ENCODE measurements around the gene RAB3C.

RAB3C gene

DNA sequence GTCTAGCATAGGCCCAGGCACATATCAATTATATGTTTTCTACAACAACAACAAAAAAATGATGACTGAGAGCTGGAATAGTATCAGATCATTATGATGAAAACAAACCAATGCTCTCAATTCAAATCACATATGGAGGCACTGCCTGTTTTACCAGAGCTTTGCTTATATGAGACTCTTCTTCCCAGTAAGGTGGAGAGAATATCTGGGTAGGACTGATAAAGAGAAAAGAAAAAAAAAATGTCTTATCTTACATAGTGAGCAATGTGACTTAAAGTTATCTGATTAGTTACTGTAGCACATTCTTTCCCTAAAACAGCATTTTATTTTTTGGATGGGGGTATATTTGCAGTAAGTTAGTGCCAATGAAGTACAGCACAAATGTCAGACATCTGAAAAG, 154.8 kb downstream of the RAB3C start:
- no peak for DNase-seq

DNA sequence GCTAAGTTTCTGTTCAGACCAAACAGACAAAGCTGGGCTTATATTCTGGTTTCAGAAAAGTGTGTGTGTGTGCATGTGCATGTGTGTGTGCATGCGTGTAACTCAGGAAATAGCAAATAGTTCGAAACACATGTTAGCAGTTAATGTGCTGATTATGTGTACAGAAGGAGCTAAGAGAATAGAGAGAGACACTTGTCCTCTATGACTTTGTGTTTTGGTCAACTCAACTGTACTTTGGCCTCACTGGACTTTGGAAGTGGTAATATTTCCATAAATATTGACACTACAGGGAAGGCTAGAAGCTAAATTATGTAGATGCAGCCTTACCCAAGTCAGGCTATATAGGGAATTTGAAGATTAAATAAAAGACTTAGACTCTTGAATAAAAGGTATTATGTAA, 155.5 kb downstream of the RAB3C start:
- DNase-seq, result no peak

DNA sequence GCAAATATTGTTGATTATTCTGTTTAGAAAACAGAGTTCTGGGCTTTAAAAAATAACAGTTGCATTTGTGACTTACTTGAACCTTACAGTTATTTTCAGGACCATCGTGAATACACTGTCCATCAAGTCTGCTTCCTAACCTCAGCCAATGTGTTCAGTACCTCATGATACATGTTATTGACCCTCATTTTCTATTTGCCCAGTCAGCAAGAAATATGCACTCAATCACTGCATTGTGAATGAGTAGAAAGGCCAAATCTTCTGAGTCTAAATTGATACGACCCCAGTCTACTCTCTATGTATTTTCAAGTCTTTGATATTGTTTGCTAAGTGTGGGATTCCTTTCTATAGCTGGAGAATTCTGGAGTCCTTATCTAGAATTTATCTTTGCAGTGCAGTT, 156.2 kb downstream of the RAB3C start:
- DNase-seq, result no peak

DNA sequence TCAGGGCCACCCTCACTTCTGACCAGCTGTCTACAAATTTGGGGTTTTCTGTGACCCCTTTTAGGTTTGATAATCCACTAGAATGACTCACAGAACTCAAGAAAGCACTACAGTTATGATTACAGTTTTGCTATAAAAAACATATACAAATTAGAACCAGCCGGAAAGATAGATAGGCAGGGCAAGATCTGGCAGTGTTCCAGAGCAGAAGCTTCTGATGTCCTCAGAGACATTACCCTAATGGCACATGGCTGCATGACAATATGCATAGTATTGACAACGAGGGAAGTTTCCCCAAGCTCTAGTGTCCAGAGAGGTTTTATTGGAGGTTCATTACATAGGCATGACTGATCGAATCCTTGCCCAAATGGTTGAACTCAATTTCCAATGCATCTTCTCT, 158.1 kb downstream of the RAB3C start:
- DNase-seq, result no peak

DNA sequence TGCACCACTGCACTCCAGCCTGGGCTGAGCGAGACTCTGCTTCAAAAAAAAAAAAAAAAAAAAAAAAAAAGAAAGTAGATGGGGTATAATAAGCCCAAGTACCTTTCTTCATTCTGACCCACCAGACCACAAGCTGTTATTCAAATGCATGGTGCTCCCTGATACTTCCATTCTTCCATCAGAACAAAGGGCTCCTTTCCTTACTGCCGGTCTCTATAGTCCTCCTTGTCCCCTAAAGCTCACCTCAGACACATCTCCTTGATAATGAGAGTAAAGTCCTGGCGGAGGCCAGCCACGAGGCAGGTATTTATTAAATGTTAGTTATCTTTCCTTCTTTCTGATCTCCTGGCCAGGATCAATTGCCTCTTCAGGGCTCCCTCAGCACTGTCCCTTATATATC, 162.5 kb downstream of the RAB3C start:
- DNase-seq, result no peak

DNA sequence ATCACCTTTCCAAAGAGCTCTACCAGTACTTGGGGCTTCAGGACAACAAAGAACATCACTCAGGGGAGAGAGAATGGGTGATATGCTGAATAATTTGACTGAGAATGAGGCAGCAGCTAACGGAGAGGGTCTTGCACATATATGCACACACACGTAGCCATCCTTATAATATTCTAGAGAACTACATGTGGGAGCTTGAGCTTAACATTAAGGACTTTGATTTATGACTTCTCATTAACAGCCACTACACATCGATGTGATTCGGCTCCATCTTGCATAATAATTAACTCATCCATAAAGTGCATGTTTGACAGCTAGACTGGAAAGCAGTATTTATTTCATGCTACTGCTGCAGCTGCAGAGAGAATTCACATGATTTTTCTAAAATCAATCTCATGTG, 163.4 kb downstream of the RAB3C start:
- DNase-seq, result no peak

DNA sequence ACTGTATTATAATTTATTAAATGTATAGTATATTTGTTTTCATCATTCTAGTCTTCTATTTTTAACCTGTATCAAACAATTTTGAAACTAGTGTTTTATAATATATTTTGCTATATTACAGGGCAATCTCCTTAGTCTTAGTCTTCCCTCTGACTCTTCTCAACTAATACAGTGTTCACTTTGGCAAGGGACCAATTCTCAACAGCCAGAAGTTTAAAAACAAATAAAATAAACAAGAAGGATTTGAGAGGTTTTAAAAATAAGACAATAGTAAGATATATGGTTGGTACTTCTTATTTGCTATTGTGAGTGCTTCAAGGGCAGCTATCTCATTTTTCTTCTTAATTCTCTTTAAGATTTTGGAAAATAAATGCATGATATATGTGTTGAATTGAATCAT, 167.2 kb downstream of the RAB3C start:
- DNase-seq, result no peak

DNA sequence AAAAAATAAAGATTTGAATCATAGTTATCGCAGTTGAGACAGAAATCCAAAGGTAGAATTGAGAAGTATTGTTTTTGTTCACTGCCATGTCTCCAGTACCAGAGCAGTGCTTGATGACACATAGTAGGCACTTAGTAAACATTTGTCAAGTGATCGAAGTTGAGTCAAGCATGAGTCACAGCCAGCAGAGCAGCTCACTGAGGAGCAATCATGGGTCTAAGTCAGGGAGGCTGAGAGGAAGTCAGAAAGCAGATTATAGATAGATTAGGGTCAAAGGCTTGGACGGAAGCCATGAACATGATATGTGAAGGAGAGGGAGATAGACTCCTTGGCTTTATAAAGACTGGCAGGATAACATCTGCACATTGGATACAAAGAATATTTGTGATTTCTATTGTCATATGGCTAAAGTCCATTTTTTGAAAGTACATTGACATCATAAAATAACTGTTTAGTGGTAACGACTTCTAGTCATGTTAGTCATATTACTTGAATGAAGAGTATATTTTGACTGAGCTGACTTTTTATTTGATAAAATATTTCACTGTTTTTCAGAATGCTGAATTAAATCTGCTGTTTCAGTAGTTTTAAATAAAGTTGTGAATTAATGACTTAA, 168.5 kb downstream of the RAB3C start:
- no peak for DNase-seq

DNA sequence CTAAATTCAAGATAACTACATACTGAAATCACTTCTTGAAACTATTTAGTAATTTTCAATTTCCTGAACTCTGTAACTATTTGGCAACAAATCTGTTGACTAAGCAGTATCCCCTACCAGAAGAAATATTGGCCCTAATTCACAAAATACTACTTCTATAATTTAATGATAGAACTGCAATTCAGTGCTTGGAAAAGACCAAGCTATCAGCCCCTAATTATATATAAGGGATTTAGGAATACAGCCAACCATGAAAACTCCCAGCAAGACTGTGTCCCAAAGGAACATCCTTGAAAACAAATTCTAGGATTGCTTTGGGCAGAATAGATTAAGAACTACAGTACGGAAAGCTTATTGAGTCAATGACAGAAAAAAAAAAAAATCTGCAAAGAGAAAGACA, 169.2 kb downstream of the RAB3C start:
- no peak for DNase-seq

DNA sequence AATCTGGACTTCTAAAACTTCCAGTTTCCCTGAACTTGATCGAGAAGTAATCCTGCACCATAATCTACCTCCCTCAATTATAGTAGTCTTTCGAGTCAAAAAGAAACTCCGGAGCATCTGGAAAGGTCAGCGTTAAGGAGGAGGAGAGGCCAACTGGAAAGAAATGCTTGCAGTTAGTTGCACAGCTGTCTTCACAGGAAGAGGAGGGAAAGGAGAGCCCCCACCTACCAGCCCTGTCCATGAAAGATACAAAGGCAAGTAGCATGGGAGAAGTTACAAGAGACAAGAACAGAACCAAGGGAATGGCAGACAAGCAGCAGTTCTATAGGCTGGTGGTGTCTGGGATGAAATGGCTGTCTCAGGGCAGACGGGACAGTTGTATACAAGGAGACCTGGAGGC, 170.6 kb downstream of the RAB3C start:
- DNase-seq, result no peak

DNA sequence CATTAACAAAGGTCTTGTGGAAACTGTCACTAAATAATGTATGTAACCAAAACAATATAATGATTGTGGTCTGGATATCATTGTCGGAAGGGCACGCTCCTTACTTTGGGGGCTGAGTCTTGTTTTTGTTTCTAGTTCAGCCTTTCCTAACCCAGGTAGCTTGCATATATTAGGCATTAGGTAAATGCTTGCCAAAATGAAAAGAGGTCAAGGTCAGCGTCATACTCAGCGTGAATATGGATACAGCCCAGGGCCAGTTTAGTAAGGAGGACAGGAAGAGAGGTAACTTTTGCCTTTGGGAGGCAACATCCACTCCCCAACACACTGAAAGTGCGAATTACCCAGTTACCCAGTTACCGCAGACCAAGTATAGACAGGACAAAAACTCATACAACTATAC, 171.4 kb downstream of the RAB3C start:
- no peak for DNase-seq

DNA sequence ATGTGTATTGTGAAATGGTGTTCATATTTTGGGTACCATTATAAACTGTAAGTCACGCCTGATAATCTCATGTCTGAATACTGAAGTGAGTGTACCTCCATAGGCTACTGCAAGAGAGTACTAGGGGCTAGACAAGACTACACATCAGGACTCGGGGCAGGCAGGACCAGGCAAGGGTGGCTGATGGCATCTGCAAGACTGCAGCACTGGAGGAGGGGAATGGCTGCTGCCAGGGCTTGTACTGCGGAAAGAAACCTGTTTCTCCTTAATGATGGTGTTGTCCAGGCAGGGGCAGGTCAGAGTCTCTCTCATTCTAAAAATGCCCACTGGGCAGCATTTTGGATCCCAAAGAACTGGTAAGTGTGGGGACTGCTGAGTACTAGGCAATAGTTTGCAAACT, 172.5 kb downstream of the RAB3C start:
- DNase-seq, result no peak

DNA sequence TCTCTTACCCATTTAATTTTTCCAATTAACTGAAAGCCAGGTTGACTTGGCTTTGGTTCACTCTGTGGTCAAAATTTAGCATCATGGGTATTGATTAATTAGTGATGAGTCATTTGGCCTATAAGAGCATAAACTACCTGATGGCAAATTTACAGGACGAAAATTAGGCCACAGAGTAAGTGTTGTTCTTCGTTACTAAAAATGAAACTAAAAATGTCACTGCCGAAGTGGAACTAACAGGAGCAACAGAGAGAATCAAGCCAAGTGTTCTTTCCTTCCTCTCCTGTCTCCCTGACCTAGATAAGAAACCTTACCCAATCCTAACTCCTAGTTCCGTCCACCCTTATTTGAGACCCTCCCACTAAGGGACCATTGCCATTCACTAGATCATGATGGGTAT, 176.9 kb downstream of the RAB3C start:
- DNase-seq, result no peak

DNA sequence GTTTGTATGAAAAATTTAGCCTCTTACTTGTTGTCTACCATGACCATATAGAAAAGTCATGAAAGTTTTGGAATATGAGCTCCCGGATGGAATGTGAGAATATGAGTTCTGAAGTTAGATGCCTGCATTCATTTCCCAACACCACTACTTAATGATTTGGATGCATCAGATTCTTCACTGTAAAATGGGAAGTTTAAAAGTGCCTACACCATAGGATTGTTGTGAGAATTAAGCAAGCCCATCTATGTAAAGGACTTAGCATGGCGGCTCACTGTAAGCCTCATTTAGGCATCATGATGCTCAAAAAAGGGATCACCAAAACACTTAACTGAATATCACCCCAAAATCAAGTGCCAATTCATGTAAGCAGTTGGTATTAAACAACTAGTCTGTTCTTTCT, 177.3 kb downstream of the RAB3C start:
- DNase-seq, result no peak

DNA sequence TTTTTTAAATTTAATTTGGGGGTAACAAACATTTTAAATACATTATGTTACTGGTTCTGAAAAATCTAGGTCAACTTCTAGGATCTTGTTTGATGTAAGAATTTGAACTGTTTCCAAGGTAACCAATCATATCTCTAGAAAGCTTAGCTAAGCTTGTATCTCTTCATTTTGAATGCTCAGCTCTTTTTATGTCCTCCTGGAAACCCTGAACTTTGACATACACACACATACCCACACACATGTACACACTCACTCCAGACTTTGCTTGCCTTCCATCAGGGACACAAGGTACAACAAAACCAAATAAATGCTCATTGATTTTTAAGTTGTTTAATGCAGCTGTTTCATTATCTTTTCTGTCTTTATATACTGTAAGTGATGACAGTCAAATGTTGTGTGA, 178.5 kb downstream of the RAB3C start:
- DNase-seq, result no peak

DNA sequence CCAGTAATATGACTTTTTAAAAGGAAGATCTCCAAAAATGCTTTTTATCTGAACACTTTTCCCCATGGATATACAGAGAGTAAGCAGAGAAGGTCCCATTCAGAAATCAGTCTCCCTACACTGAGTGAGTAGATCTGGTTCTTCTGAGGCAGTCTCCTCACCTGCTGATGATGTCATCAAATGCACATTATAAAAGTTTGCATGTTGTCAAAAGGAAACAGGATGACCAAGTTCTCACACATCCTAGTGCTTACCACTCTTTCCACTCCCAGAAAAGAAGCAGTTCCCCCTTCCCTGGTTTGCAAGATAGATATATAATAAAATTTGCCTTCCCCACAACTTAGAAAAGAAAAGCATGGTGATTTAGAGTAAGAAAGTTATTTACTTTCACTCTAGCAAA, 180.5 kb downstream of the RAB3C start:
- no peak for DNase-seq

DNA sequence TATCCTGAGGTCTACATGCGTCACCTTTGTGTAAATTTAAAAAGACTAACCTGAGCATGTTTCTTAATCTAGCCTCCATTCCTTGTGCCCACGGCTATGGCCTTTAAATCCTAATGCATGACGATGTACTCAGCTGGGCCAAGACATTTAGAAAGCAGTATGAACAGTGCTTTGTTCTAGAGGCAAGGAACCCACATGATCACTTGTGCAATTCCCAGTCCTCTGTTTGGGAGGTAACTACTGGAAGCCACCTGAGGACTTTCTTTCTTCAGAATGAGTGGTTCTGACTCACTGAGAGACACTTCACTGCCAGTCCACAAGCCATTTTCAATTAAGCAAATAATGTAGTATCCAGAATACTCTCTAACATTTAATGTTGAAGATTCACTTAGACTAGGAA, 181.3 kb downstream of the RAB3C start:
- DNase-seq, result no peak

DNA sequence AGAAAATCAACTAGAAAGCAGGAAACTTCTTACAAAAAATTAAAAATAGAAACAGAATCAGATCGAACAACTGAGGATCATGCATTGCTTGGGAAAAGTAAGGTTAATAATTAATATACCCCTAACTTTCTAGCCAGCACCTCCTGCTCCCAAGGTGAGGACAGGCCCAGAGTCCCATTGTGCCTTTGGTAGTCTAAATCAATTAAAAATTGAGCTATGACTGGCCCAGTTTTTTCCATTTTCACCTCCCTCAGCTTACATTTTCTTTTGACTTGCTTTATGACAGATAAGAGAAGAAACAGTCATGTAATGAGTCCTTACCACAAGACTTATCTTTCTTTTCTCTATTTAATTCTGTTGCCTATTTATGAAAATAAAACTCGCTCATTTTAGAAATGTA, 182.2 kb downstream of the RAB3C start:
- DNase-seq, result no peak

DNA sequence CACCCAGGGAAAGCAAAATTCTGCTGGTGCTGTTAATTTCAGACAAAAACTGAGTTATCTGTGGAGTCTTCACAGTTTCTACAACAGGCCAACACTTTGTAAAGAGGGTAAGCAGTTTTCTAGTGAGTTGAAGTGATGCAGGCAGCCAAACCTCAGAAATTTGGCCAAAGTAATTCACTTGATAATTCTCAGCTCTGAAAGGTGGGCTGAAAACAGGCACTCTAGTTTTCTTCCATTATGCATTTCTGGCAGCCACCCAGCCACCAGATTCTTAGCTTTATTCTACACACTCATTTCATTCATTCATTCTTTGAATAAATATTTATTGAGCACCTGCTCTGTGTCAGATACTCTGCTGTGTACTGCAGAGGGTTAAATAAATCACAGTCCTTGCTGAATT, 184.2 kb downstream of the RAB3C start:
- DNase-seq, result no peak

DNA sequence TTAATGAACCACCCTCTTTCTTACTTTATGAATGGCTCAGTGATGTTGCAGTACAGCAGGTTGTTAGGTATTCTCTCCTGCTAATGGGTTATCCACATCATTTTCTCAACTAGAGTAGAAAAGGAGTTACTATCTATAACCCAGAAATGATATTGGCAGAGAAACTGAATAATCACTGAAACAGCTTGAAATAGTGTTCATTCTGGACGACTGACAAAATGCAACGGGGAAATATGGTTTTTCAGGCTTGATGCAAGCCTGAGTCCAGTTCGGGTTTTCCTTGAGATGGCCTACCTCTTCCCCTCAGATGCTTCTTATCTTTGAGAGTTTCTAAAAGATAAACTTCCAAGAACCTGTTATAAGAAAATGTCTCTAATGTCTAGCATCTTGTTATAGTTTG, 187.3 kb downstream of the RAB3C start:
- DNase-seq, result no peak

DNA sequence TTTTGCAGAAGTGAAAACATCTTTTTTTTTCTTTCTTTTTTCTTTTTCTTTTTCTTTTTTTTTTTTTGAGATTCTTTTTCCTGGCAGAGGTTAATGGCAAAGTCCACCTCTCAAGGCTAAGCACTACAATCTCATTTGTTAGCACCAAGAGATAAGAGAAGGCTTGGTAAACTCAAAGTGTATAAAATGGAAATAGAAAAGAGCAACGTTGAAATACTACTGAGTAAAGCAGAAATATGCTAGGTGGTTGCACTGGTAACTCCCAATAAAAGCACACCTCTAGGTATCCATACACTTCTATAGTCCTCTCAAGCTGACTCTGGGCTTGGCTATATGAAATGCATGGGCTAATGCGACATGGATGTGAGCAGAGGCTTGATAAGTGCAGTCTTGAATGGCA, 188.9 kb downstream of the RAB3C start:
- DNase-seq, result no peak

DNA sequence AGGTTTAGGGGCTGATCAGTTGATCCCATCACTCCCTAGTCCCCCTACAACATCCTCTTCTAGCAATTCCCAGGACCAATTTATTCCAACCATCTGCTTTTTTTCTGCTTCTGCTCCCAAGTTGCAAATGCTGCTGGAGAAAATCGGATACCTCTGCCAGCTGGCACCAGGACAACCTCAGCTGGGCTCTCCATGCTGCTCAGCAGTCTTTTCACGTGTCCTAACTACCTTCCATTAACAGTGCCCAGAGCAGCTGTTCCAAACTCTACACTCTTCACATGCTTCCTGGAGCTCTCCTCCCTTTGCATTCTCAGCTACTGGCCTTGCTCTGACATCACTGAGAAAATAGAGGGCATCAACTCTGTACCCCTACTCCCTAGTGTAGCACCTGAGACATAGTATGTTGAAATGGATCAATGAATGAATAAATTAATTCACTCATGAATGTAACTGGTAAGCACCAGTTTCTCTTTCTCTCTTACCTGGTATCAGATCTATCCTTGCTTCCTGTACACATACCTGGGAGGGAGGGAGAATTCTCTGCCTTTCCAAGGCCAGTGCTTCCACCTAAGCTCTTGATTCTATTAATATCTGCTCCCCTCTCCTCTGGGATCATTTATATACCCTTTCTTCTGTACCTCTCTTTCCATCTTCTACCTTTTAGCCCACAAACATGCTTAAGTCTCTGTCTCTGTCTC, 191.0 kb downstream of the RAB3C start:
- no peak for DNase-seq

DNA sequence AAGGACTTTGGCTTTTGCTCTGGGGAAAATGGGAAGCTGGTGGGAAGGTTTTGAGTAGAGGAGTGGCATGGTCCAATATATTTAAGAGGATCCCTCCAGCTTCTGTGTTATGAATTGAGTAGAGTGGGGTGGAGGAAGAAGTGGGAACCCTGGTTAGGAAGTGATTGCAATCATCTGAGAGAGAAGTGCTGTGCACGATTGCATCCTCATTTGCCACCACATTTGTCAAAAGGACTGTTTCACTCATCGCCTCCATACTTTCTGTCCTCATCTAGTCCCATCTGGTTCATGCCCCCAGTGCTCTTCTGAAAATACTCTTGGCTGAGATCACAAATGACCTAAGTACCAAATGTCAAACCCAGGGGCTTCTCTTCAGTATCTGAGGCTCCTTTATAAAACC, 192.1 kb downstream of the RAB3C start:
- no peak for DNase-seq

DNA sequence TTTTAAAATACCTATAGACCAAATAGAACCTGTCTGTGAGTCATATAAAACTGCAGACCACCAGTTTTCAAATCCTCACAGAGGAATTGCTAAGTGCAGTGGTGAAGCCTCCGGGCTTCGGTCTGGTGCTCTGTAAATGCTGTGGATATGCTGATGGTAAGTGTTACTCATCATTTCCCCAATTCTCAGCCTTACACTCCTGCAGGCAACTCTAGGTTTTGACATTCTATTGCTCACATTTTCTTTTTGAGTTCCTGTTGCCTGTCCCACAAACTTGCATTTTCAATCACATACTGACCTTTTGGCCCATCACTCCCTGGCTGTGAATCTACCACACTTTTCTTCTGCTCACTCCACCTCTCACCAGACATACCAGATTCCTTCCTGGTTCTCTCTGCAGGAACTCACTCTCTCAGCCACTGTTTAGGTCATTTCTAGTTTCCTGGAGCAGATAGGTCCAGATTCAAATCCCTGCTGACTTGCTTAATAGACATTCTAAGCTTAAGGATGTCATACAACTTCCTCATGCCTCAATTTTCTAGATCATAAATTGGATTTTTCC, 192.9 kb downstream of the RAB3C start:
- DNase-seq, result no peak

DNA sequence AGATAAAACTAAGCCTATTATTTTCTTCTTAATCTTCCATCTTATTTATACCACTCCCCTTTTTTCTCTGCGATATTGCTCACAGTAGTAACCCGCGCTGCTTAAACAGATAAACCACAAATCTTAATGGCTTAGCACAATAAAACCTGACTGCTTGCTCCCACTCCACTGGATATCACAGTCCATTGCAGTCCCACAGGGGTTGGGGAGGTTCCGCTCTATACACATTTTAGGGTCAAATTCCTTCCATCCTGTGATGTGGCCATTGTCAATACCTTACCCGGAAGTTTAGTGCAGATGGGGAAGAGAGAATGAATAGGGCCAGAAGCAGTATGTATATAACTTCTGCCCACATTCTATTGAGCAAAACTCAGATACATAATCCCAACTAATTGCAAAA, 193.7 kb downstream of the RAB3C start:
- DNase-seq, result no peak
